GM21528 (cell line): ENCODE measurements around the gene CDC7.
A peak's percentile ranks its signal among the peaks of the same experiment; 100 is the strongest.
"Not testable (repeated sequence)": the region's sequence is repeated elsewhere in the genome, so short reads cannot be mapped to it uniquely, and the experiment has no call there.

Source experiments
- ATAC-seq: cut with Tn5 transposase; IDR thresholded peaks from one replicate; pipeline ENCODE4 v1.9.1; 2021; ENCODE audit warnings: mild to moderate bottlenecking, moderate library complexity; ENCODE audit not compliant: unreplicated experiment, low FRiP score

The CDC7 gene

DNA sequence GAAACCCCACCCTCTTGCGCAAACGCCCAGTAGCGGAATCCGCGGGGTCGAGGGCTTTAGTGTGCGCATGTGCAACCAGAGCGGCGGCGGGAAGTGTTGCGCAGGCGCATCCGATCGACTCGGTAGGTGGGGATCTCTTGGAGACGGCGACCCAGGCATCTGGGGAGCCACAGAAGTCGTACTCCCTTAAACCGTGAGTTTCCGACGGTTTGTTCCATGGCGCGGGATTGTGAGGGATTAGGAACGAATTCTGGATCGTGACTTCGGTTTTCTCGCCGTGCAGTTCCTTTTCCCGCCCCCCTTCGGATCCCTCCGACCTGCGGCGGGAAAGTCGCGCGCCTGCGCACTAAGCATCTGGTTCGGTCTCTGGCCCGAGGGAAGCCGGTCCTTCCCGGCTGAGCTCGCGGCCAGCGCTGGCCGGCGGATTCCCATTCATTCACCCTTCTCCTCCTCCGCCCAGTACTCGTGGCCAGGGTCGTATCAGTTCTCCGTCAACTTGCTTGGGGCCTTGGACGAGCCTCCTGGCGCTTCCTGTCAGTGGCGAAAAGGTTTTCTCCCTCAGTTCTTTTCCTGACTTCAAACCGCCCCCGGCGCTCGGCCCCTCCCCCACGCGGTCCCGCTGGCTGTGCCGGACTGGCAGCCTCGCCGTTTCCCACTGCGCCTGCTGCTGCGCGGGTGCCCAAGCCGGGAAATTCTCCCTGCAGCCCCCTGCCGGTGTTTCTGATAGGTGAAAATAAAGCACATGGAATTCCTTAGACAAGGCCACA is at the start of gene CDC7:
Gene CDC7 (plus strand): TSS at position 96 of the 767 bp plus-strand sequence. CDS start 866 bp downstream, outside the sequence.
- ATAC-seq, result peak; percentile 81

DNA sequence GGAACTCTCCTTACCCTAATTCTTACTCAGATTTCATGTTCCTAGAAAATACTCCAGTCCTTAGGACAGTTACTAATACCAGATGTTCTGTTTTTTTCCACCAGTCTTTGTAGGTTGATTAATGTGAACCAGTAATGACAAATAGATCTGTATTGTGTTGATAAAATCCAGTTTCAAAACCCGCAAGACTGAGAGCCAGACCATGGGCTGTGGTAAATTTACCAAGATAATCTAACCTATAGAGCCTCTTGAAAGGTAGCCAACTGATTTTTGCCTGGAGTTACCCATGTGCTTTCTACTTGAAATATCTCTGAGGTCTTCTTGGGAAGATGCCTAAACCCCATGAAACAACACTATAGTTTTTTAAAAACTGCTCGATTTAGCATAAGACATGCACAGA is 46.5 kb upstream of the CDC7 start:
- ATAC-seq, result no peak

DNA sequence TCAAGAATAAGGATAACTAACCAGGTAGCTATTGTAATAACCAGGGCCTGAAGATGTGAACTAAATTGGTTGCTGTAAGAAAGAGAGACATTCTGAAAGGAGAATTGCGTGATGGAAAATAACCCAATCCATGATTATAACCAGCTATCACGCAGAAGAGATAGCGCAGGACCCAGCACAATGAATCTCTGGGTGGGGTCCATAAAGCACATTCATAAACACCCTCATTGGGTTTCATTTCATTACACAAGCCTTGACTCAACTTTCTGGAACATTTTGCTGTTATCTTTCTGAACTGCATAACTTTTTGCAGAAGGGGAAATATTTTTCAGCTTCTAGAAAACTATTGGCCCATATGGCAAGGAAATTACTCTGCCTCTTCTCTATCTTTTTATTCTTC is 45.3 kb upstream of the CDC7 start:
- no peak for ATAC-seq

DNA sequence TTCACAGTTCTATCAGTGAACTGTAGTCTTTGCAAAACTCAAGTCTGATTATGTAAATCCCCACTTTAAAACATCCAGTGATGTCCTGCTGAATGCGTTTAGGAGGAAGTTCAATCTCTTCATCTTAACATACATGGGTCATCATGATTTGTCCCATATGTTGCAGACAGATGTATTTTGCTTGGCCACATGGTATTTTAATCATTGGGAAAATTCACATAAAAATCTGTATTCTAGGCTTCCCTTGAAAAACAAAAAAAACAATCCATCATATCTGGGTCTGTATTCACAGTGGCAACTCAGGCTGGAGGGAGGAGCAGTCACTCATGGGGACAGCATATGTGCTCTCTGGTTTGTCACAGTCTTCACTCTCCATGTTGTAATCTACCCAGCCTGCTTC is 44.8 kb upstream of the CDC7 start:
- no peak for ATAC-seq

DNA sequence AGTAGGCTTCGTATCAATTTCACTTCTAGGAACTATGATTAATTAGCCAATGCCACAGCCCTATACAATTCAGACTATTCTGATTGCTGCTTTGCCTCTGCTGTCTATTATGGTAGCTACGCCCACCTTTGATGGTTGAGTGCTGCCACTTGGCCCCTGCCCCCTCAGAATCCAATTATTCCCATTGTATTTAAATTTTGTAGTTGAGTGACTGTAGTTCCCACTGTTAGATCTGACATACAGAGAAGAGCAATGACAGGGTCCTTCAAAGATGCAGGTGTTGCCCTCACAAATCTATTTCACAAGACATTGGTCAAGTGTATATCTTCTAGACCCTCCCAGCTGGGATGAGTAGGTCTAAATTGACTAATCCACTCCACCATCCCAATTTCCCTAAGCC is 35.3 kb upstream of the CDC7 start:
- ATAC-seq, result not testable (repeated sequence)

DNA sequence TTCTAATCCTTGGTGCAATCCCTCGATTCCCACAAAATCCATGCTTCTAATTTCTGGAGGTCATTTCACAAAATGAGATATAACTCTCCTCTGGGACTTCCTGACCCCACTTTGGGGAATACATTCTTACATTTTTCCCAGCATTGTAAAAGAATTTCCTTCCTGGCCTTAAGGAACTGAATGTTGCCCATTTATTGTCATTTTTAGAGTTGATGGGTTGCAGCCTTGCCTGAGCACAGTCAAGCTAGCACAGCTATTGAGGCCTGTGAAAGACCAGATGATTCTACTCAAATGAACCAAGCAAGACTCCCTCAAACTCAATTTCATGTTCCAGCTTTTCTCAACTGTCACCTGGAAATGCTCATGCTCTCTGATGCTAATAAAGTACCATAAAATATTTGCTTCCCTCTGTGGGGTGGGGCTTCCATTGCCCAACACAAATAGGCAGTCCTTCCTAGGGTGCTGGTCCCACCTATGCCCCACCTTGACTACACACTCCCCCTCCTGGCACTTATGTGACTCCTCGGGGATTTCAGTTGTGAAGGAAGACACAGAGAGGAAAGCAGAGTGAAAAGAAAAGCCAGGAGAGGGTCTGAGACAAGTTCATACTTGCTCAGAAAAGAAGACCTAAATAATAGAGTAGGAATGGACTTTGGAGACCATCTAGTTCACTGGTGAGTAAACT is 24.0 kb upstream of the CDC7 start:
- no peak for ATAC-seq

DNA sequence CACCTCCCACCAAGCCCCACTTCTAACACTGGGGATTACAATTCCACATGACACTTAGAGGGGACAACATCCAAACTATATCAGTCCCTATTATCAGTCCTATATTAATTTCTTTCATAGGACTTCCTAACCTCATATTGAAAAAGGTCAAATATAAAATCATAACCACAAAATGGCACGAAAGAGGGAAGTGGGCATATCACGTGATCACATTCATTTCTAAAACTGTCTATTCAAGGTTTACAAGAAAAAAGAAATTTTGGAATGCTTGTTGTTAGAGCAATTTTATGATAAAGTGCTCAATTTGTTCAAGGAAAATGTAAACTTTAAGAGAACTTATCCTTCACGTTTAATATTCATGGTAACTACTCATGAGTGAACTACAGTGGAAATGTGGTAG is 13.2 kb upstream of the CDC7 start:
- no peak for ATAC-seq

DNA sequence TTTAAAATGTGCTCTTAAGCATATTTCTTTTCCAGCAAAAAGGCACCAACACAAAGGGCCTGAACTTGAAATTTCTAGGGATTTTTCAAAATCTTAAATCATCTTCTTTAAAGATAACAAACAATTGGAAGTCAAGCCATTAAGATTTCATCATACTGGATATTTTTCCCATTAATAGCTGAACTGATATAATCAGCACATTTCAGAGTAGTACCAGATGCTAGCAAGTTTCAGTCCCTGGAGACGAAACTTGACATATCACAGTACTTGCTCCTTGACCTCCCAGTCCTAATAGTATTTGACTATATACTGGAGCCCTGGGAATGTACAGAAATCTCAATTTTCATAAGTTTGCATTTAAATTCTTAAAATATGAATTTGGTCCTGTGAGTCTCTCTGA is 10.2 kb upstream of the CDC7 start:
- no peak for ATAC-seq

DNA sequence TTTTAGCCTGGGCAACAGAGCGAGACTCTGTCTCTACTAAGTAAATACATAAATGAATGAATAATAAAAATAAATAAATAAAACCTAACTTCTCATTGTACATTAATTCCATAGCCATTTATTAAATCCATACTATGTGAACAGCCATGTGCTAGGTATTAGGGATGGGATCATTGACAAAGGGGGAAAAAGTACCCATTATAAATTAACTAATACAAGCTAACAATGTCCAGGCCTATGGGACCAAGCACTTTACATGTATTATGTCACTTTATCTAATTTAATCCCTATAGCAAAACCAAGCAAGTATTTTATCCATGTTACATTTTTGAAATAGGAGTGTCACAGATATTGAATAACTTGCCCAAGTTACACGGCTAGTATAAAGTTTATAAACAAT is 2.6 kb upstream of the CDC7 start:
- no peak for ATAC-seq

DNA sequence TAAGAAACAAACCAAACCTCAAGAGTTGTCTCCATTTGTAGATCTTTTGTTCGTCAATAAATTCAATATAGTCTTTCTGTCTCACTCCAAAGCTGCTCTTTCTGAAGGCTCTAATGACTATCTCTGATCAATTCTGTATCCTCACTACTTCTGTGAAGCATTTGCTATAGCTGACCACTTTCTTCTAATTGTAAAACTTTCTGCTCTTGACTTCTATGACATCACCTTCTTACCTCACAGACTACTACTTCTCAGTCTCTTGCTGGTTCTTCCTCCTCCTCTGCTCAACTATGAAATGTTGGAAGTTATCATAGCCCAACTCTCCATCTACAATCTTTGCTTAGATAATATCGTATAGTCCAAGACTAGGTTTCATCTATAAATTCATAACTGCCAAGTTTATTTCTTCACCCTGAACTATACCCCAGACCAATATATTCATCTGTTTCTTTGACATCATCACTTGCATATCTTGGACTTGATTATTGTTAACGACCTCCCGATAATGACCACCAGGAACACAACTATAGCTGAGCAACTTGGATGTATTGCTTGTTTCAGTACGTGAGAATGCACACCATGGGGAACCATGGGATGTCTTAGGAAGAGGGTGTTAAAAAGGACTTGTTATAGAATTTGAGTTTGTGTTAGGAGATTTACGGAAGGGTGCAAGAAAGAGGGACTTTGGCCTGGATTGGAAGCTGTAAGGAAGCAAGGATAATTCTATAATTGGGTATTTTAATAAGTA is 2.0 kb upstream of the CDC7 start:
- ATAC-seq, result no peak

DNA sequence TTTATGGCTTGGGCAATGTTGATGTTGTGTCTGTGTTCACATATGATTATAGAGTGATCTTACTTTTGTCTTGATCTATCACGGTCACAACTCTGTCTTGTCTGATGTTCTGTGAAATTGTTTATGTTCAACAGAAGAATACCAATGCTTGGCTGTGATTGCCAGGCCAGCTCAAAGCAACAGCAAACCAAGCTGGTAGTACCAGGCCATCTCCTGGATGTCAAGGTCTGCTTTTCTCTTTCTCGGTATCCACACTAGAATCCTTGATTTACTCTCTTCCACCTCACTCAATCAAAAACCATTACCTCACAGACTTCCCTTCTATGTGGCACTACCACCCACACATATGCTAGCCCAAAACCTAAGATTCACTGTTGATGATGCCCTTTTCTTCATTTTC is 1.3 kb upstream of the CDC7 start:
- no peak for ATAC-seq

DNA sequence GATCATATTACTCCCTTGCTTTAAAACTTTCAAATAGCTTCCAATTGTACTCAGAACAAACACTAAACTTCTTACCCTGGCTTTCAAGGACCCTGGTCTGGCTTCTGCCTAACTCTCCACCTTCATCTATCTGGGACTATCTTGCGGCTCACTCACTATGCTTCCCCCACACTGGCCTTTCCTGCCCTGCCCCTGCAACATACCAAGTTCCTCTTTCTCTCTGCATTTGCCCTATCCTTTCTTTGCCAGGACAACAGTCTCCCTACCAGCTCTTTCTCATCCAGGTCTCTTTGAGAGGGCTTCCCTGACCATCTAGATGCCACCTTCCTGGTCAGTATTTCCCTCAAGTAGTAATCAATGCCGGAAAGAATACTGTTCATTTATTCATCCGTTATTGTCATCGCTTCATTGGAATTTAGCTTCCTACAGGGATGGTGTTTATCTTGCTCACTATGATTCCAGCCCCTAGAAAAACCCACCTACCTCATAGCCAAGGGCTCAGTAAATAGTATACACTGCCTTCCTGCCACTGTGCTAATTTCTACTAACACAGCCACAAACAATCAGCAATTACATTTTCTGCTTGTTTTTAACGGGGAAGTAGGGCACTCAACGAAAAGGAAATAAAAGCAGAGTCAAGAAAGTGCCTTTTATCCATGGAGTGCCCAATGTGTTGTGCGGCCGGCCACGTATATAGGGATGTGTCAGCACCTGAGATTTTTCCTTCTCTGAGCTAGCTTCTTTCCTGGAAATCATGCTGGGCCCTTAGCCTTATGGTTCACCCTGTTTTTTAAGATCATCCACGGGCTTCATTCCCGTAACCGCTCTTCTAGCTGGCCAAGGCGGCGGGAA is 521 bp upstream of the CDC7 start:
- ATAC-seq, result peak; percentile 23

DNA sequence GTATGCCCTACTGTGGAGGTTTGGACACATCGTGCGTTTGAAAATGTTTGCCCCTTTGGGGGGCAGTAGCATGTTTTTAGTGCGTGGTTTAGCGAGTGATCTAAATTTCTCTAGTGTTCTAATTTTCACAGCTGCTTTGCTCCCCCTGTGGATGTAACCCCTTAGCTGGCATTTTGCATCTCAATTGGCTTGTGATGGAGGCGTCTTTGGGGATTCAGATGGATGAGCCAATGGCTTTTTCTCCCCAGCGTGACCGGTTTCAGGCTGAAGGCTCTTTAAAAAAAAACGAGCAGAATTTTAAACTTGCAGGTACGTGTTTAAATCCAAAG is 836 bp downstream of the CDC7 start:
- ATAC-seq, result peak; percentile 22

DNA sequence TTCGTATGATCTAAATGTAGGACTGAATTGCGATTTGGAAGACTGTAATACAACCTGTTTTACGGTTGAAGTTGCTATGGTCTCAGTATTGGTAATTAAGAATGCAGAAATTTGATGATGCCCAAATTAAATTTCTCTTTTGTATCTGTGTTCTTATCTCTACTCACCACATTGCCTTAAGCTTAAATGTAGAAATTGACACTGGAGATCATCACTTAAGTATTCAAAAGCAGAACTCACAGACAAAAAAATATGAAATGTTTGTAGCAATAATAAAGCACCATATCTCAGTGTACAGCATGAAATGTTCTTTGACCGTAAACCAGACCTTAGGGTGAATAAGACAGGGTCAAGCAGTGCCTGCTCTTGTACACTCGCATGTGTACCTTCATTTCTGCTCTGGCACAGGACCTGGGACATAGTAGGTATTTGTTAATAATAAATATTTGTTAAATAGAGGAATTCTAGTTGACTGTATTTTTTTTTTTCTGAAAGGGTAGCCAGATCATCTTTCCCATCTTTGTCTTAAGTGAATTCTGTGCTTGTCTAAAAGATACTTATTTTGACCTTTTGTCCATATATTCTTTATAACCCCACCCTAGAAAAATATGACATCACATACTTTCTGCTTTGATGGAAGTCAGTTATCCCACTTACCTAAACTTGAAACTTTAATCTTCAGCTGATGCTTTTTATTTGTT is 1.5 kb downstream of the CDC7 start:
- ATAC-seq, result no peak

DNA sequence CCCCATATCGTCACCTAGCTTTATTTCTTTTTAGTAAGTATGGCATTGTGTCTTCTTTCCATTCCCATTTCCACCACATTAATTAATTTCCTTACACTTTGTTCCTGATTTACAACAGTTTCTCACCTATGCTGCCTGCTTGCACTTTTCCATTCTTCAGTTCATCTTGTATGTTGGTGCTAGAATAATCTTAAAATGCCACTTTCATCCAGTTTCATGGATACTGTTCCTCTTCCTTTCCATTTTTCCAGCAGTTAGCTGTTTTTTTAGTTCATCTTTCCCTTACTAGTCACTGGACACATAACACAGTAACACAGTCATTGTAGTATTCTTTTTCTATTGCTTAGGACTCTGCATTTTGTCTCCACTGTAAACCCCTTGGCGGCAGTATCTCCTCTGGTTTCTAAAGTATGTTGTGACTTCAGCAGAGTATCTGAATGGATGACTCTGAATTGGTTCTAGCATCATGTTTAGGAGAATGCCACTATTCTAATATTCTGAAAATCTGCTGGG is 2.1 kb downstream of the CDC7 start:
- ATAC-seq, result no peak

DNA sequence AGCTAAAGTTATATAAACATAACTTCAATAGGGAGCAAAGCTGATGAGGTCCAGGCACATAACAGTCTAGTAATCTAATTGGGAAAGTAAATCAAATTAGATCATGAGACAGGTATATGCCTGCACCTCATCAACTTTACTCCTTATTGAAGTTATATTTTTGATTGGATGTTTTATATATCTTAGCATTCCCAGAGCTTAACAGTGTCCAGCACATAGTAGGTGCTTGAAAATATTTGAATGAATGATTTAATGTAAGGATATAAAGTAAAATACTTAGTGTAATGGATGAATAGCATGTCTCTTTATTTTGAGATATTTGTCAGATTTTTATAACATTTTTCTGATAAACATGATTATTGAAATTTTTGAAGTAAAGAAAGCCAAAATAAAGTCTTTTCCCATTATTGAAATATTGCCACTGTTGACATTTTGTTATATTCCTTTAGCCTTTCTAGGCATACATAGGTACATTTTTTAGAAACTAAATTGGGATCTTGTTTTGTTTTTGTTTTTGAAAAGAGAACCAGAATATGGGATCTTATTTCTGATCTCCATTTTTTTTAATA is 2.8 kb downstream of the CDC7 start:
- no peak for ATAC-seq

DNA sequence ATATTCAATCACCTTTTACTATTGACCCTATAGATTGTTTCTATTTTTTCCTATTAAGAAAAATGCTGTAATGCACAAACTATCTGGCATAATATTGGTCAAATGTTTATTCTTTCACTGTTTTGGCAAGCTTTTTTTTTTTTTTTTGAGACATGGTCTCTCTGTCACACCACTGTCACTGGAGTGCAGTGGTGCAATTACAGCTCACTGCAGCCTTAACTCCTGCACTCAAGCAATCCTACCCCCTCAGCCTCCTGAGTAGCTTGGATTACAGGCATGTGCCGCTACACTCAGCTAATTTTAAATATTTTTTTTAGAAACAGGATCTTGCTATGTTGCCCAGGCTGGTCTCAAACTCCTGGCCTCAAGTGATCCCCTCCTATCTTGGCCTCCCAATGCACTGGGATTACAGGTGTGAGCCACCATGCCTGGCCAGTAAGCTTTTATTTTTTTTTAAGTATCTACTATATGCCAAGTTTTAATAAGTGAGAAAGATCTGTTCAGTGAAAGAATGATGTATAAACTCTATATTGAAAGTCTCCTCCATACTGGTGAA is 3.4 kb downstream of the CDC7 start:
- no peak for ATAC-seq

DNA sequence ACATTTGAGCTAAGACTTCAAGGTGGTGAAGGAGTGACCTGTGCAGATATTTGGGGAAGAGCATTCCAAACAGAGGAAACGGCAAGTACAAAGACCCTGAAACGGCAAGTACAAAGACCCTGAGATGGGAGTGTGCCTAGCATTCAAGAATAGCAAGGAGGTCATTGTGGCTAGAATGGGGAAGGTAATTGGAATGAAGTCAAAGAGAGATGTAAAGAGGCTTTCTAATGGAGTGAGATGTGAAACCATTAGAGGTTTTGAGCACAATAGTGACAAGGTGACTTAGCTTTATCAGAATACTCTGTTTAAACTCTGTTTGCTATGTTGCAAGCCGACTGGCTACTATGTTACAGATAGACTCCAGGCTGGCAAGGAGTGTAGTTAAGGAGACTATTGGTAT is 4.4 kb downstream of the CDC7 start:
- no peak for ATAC-seq

DNA sequence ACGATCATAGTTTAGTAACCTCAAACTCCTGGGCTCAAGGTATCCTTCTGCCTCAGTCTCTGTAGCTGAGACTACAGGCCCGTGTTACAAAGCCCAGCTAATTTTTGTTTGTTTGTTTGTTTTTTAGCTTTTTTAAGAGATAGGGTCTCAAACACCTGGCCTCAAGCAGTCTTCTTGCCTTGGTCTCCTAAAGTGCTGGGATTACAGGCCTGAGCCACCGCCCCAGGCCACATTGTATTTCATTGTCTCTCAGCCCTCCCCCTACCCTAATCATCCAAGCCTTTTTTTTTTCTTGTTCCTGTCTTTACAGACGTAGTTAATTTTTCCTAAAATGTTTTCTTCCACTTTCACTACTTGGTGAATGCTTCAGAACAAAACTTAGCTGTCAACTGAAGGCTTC is 5.4 kb downstream of the CDC7 start:
- no peak for ATAC-seq
